Gastrocnemius medialis (tissue), 4 donors: ENCODE measurements around the gene DMRT1.

ENCODE experiments used
- POLR2A ChIP-seq, 2 donors: fragments of 450-650 bp; IDR thresholded peaks; one replicate each; pipeline ENCODE4 v1.6.1; 2017; ENCODE audit warnings: antibody characterized with exemption in 2 of 2, mild to moderate bottlenecking in 2 of 2, moderate library complexity in 2 of 2
- TF ChIP-seq, protein P1 (sequence below), 5 experiments: fragments of 450-650 bp in 3 of 5; fragments of 200-600 bp in 2 of 5; sonication (generic) in 2 of 5; IDR thresholded peaks in 4 of 5; conservative IDR thresholded peaks in 1 of 5; 1 replicate in 4 of 5; 2 replicates in 1 of 5; pipeline ENCODE4 v1.5.1; 2016 to 2019; ENCODE audit warnings: antibody characterized with exemption in 5 of 5, mild to moderate bottlenecking in 3 of 5, moderate library complexity in 3 of 5

DNA sequence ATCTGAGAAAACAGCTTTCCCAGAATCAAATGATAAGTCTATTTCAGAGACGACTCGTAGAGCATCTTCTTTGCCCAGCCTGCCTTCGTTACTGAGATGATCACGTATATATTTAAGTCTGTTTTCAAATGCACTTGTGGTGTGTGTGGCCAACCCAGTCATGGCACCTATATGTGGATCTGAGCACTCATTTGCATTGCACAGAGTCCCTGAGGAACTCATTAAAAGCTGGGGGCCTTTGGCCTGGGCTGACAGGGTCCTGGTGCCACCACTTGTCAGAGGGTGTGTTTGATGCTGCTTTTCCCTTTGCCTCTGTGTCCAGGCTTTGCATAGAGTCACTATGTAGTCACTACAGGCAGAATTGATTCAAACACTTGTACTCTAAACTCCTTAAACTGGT, 117.6 kb downstream of the DMRT1 start:
- TF ChIP-seq, protein P1, sequence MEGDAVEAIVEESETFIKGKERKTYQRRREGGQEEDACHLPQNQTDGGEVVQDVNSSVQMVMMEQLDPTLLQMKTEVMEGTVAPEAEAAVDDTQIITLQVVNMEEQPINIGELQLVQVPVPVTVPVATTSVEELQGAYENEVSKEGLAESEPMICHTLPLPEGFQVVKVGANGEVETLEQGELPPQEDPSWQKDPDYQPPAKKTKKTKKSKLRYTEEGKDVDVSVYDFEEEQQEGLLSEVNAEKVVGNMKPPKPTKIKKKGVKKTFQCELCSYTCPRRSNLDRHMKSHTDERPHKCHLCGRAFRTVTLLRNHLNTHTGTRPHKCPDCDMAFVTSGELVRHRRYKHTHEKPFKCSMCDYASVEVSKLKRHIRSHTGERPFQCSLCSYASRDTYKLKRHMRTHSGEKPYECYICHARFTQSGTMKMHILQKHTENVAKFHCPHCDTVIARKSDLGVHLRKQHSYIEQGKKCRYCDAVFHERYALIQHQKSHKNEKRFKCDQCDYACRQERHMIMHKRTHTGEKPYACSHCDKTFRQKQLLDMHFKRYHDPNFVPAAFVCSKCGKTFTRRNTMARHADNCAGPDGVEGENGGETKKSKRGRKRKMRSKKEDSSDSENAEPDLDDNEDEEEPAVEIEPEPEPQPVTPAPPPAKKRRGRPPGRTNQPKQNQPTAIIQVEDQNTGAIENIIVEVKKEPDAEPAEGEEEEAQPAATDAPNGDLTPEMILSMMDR (IDR thresholded peaks at IDR 0.05 in 4 of 5, conservative IDR thresholded peaks at IDR 0.05 in 1 of 5), result no peak
- TF ChIP-seq POLR2A (IDR thresholded peaks at IDR 0.05), result no peak
